Keratinocyte (primary cell): ENCODE data around the gene JOSD2. TPM values are rescaled to one million over a fixed set of nuclear protein-coding genes. Genes with fewer than 3 reads are reported as not detected.

Experiments
- DNase-seq: peaks from one replicate; pipeline ENCODE4 v3.0.0-alpha.2; 2011; ENCODE audit warnings: low read depth, missing footprints, low spot score
- FAIRE-seq: peaks from 2 replicates; lab custom pipeline; 2011; peaks lifted over from hg19 to GRCh38; lab: Jason Lieb, UNC
- H2AFZ ChIP-seq: 2 replicates; pipeline ENCODE4 v1.6.0; 2012; ENCODE audit warnings: low read length, control low read depth, inconsistent platforms; ENCODE audit not compliant: control insufficient read depth
- H3K27ac ChIP-seq: 2 replicates; pipeline ENCODE4 v1.5.1; 2011; ENCODE audit warnings: low read length; ENCODE audit not compliant: control insufficient read depth, insufficient read depth
- H3K27me3 ChIP-seq: 3 replicates; pipeline ENCODE4 v1.6.0; 2011; ENCODE audit warnings: low read length; ENCODE audit not compliant: control insufficient read depth, insufficient read depth; ENCODE audit errors: extremely low read depth
- H3K36me3 ChIP-seq, 2 experiments: 2 replicates in 1 of 2; 3 replicates in 1 of 2; pipeline ENCODE4 v1.5.1; 2011; ENCODE audit warnings: low read length in 2 of 2, mild to moderate bottlenecking in 1 of 2; ENCODE audit not compliant: control insufficient read depth in 2 of 2, insufficient read depth in 2 of 2; ENCODE audit errors: extremely low read depth in 1 of 2
- H3K4me1 ChIP-seq: 3 replicates; pipeline ENCODE4 v1.5.1; 2011; ENCODE audit warnings: low read length; ENCODE audit not compliant: control insufficient read depth, insufficient read depth; ENCODE audit errors: extremely low read depth
- H3K4me2 ChIP-seq: 3 replicates; pipeline ENCODE4 v1.6.0; 2011; ENCODE audit warnings: low read depth, low read length; ENCODE audit not compliant: control insufficient read depth, insufficient read depth; ENCODE audit errors: extremely low read depth
- H3K4me3 ChIP-seq, 3 experiments: fragments of 200-600 bp in 1 of 3; sonication (generic) in 1 of 3; 2 replicates in 2 of 3; 3 replicates in 1 of 3; pipeline ENCODE4 v1.5.1; 2011 to 2016; ENCODE audit warnings: low read length in 3 of 3, mild to moderate bottlenecking in 3 of 3, control low read depth in 2 of 3, inconsistent platforms in 1 of 3, low read depth in 1 of 3, mixed read lengths in 1 of 3, mixed run types in 1 of 3, moderate library complexity in 1 of 3; ENCODE audit not compliant: control insufficient read depth in 2 of 3, insufficient read depth in 2 of 3; ENCODE audit errors: extremely low read depth in 1 of 3
- H3K79me2 ChIP-seq: 2 replicates; pipeline ENCODE4 v1.6.0; 2012; ENCODE audit warnings: low read length; ENCODE audit not compliant: control insufficient read depth, insufficient read depth
- H3K9ac ChIP-seq: 3 replicates; pipeline ENCODE4 v1.6.0; 2011; ENCODE audit warnings: low read length; ENCODE audit not compliant: control insufficient read depth, insufficient read depth; ENCODE audit errors: extremely low read depth
- H3K9me1 ChIP-seq: 3 replicates; pipeline ENCODE4 v1.6.0; 2011; ENCODE audit warnings: low read length; ENCODE audit not compliant: control insufficient read depth, insufficient read depth; ENCODE audit errors: extremely low read depth
- H3K9me3 ChIP-seq: 2 replicates; pipeline ENCODE4 v1.5.1; 2012; ENCODE audit warnings: low read depth, low read length; ENCODE audit not compliant: control insufficient read depth
- H4K20me1 ChIP-seq: 3 replicates; pipeline ENCODE4 v1.6.0; 2011; ENCODE audit warnings: low read length; ENCODE audit not compliant: control insufficient read depth, insufficient read depth; ENCODE audit errors: extremely low read depth
- EZH2 ChIP-seq: IDR thresholded peaks from one replicate; pipeline ENCODE4 v1.6.1; 2012; ENCODE audit warnings: inconsistent platforms, mild to moderate bottlenecking, low read length, moderate library complexity
- dilution Hi-C: fragments of 300-500 bp; cut with MboI; formaldehyde crosslinking; loops from one replicate; pipeline ENCODE4 v1.7.0; 2020; ENCODE audit warnings: low sequenced_read_pairs; ENCODE audit not compliant: extremely low pct_ligation_motif_present
- polyA plus RNA-seq, 5 experiments: library from polyadenylated mRNA; depleted of rRNA in 3 of 5; stranded (reverse) in 3 of 5; stranded (forward) in 1 of 5; unstranded in 1 of 5; fragments of >200 nt; gene quantifications; 1 replicate in 1 of 5; 2 replicates in 3 of 5; 3 replicates in 1 of 5; pipeline versions ENCODE4 v1.2.1 to v1.2.3, GENCODE V29; 2011 to 2012; ENCODE audit warnings: missing spikeins in 2 of 5, low read depth in 1 of 5, low replicate concordance in 1 of 5
- TF ChIP-seq, protein P1 (sequence below), 3 experiments: IDR thresholded peaks in 1 of 3; conservative IDR thresholded peaks in 1 of 3; optimal IDR thresholded peaks in 1 of 3; 2 replicates in 2 of 3; 3 replicates in 1 of 3; pipeline versions ENCODE3 to v1.5.1; 2011; ENCODE audit warnings: low read length in 3 of 3, mild to moderate bottlenecking in 3 of 3, moderate library complexity in 2 of 3, control low read depth in 1 of 3, inconsistent platforms in 1 of 3; ENCODE audit not compliant: insufficient read depth in 2 of 3; ENCODE audit errors: extremely low read depth in 1 of 3

JOSD2 gene
- polyA plus RNA-seq, 1 donor (not counting 4 experiments of a cell fraction or from before 2014, with no cell fraction given): 18.7 TPM

DNA sequence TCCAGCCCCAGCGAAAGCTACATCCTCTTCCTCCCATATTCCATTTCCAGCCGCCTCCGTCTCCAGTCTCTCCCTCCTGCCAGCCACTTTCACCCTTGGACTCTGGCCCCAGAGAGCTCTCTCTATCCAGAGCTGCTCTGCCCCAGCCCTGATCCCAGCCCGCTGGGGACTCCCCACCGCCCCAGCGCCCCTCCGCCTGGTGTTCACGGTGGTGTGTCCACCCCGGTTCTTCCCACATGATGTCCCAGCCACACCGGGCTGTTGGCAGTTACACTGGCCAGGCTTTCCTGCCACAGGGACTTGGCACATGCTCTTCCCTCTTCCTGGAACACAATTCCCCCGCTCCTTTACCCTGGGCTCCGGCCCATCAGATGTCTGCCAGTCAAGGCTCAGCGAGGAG, 46.0 kb downstream of the JOSD2 start:
- no peaks in the 10 kb centered on the region for H4K20me1 ChIP-seq
- no peaks in the 10 kb centered on the region for H3K4me1 ChIP-seq
- H3K79me2 ChIP-seq: no peaks in the 10 kb centered on the region
- peaks cover 11% of the 10 kb centered on the region for H3K27me3 ChIP-seq
- H2AFZ ChIP-seq: no peak overlapping the region
- H3K9me1 ChIP-seq: no peaks in the 10 kb centered on the region
- H3K27ac ChIP-seq: no peak overlapping the region
- H3K36me3 ChIP-seq: no peaks in the 10 kb centered on the region
- FAIRE-seq (no peak), DNase-seq (no peak)
- H3K4me3 ChIP-seq: no peak overlapping the region
- no peak overlapping the region for H3K9ac ChIP-seq
- H3K4me2 ChIP-seq: no peak overlapping the region
- dilution Hi-C loops: no loop called here
- H3K9me3 ChIP-seq: no peaks in the 10 kb centered on the region
- no peak for TF ChIP-seq EZH2
- TF ChIP-seq, protein P1, sequence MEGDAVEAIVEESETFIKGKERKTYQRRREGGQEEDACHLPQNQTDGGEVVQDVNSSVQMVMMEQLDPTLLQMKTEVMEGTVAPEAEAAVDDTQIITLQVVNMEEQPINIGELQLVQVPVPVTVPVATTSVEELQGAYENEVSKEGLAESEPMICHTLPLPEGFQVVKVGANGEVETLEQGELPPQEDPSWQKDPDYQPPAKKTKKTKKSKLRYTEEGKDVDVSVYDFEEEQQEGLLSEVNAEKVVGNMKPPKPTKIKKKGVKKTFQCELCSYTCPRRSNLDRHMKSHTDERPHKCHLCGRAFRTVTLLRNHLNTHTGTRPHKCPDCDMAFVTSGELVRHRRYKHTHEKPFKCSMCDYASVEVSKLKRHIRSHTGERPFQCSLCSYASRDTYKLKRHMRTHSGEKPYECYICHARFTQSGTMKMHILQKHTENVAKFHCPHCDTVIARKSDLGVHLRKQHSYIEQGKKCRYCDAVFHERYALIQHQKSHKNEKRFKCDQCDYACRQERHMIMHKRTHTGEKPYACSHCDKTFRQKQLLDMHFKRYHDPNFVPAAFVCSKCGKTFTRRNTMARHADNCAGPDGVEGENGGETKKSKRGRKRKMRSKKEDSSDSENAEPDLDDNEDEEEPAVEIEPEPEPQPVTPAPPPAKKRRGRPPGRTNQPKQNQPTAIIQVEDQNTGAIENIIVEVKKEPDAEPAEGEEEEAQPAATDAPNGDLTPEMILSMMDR (optimal IDR thresholded peaks at IDR 0.05 in 1 of 3, IDR thresholded peaks at IDR 0.05 in 1 of 3, conservative IDR thresholded peaks at IDR 0.05 in 1 of 3; ENCODE audit: extremely low read depth in 1 of 3, insufficient read depth in 2 of 3, low read length in 3 of 3): no peak

DNA sequence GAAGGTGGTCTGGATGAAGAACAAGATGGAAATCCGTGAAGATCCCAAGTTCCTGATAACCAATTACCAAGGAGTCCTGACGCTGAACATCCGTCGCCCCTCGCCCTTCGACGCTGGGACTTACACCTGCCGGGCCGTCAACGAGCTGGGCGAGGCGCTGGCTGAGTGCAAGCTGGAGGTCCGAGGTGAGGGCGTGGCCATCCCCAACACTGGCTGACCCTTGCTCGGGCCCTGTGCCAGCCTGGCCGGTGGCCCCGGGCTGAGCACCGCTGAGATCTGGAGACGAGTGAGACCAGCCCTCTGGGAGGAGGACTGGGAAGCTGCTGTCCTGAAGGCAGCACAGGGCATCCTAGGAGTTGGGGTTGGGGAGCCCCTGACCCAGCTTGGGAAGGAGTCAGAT, 46.6 kb downstream of the JOSD2 start:
- no peak for DNase-seq
- no peaks in the 10 kb centered on the region for H3K79me2 ChIP-seq
- H3K9me3 ChIP-seq: no peaks in the 10 kb centered on the region
- no peaks in the 10 kb centered on the region for H3K36me3 ChIP-seq
- FAIRE-seq: no peak
- no peak overlapping the region for H3K9ac ChIP-seq
- H3K4me2 ChIP-seq: no peak overlapping the region
- H3K27me3 ChIP-seq: peaks cover 11% of the 10 kb centered on the region
- no peak for TF ChIP-seq EZH2
- TF ChIP-seq, protein P1 (optimal IDR thresholded peaks at IDR 0.05 in 1 of 3, IDR thresholded peaks at IDR 0.05 in 1 of 3, conservative IDR thresholded peaks at IDR 0.05 in 1 of 3; ENCODE audit: extremely low read depth in 1 of 3, insufficient read depth in 2 of 3, low read length in 3 of 3): no peak
- dilution Hi-C loops: no loop called here
- no peaks in the 10 kb centered on the region for H3K4me1 ChIP-seq
- no peak overlapping the region for H3K27ac ChIP-seq
- no peaks in the 10 kb centered on the region for H4K20me1 ChIP-seq
- H3K9me1 ChIP-seq: no peaks in the 10 kb centered on the region
- no peak overlapping the region for H3K4me3 ChIP-seq
- no peak overlapping the region for H2AFZ ChIP-seq
